Pancreas (tissue), 10 donors: ENCODE data around the gene KIFC3. TPM values are rescaled to one million over a fixed set of nuclear protein-coding genes. Genes with fewer than 3 reads are reported as not detected.

ENCODE experiments used
- ATAC-seq, 4 donors: fragments of 200-7000 bp; cut with Tn5 transposase; one replicate each; pipeline versions ENCODE4 v1.8.0 to v1.9.1; 2020; ENCODE audit warnings: mild to moderate bottlenecking in 4 of 4, moderate library complexity in 4 of 4
- DNase-seq, 6 donors: peaks; one replicate each; pipeline ENCODE4 v3.0.0-alpha.2; 2020
- FAIRE-seq: peaks from 2 replicates; lab custom pipeline; 2012; peaks lifted over from hg19 to GRCh38; lab: Jason Lieb, UNC
- H3K27ac ChIP-seq, 4 donors: fragments of 200-600 bp; sonication (generic); 1 replicate in 3 of 4; 2 replicates in 1 of 4; pipeline versions ENCODE4 v1.5.0 to v1.8.0; 2020
- H3K27me3 ChIP-seq, 4 donors: fragments of 200-600 bp; one replicate each; pipeline ENCODE4 v1.8.0; 2021
- H3K36me3 ChIP-seq, 3 donors: fragments of 200-600 bp; sonication (generic) in 1 of 3; one replicate each; pipeline versions ENCODE4 v1.5.0 to v1.8.0; 2020 to 2021
- H3K4me1 ChIP-seq, 3 donors: fragments of 200-600 bp; one replicate each; pipeline ENCODE4 v1.8.0; 2021
- H3K4me3 ChIP-seq, 4 donors: fragments of 200-600 bp; sonication (generic) in 2 of 4; one replicate each; pipeline versions ENCODE4 v1.5.0 to v1.8.0; 2020 to 2021
- H3K9me3 ChIP-seq, 4 donors: fragments of 200-600 bp; one replicate each; pipeline ENCODE4 v1.8.0; 2021
- CTCF ChIP-seq, 4 donors: fragments of 200-600 bp; sonication (generic) in 3 of 4; IDR thresholded peaks; one replicate each; pipeline versions ENCODE4 v1.5.0 to v1.8.0; 2021; ENCODE audit warnings: antibody characterized with exemption in 4 of 4
- WGBS, 2 donors: extraction: QIAGEN DNeasy Blood & Tissue Kit; methylation state at CpG; one replicate each; pipeline ENCODE4 v1.1.7; 2013; 5-methylcytosine and 5-hydroxymethylcytosine counted together
- intact Hi-C, 3 donors: fragments of 100-400 bp; cut with DNase I; formaldehyde crosslinking; loops; one replicate each; pipeline versions ENCODE4 v1.11.1 to v1.14.2; 2022
- polyA plus RNA-seq, 2 donors: library from polyadenylated mRNA; stranded (reverse); fragments of 200-250 nt; gene quantifications; one replicate each; pipeline ENCODE4 v1.2.3, GENCODE V29; 2013
- total RNA-seq, 6 donors: library from RNA; stranded (reverse); fragmentation: NEBNext Ultra II Directional in 4 of 6; extraction: Animal tissue kit (Norgen Biotek cat#: 25700) in 4 of 6; gene quantifications; one replicate each; pipeline versions ENCODE4 v1.2.1 to v1.2.4, GENCODE V29; 2021 to 2023
- donor health status: healthy with polysubstance abuse.
- donor health status: DM: no; HTN: no; CAD: no; lungs with moderate emphysema.
- donor health status: DM: no; HTN: no; CAD: no.
- donor health status: control.
- donor health status: control.
- donor health status: Bipolar disorder and iron deficiency.
- donor health status: DM: yes; HTN: yes; CAD: no.
- donor health status: DM: no; HTN: no; CAD: no.
- donor health status: DM: no; HTN: no; CAD: no.
- donor health status: DM: yes; HTN: yes; CAD: no.

The KIFC3 gene
- total and polyA plus RNA-seq, 8 donors: 33.8 to 284 (median 61.1) TPM

- FAIRE-seq: no peak
- no peak overlapping the region for H3K4me3 ChIP-seq
- peak in 1 of 6 donors; percentile 52 for DNase-seq
- intact Hi-C loops: no loop called here
- ATAC-seq: no peak
- H3K36me3 ChIP-seq: no peaks in the 10 kb centered on the region
- no peaks in the 10 kb centered on the region for H3K9me3 ChIP-seq
- TF ChIP-seq CTCF (IDR thresholded peaks at IDR 0.05): no peak
- peaks cover 0 to 6% (median 0%) of the 10 kb centered on the region in 3 donors for H3K4me1 ChIP-seq
- no peaks in the 10 kb centered on the region for H3K27me3 ChIP-seq
- H3K27ac ChIP-seq: no peak overlapping the region
- 92 to 94% methylated on average over 8 to 10 of the region's 10 CpGs for WGBS, 2 donors
Measured at GRCh38 chr16:57844416-57845030, 42.2 kb upstream of the KIFC3 start.

GRCh38 chr16:57843400-57843799 is 41.1 kb upstream of the KIFC3 start:
- peaks cover 0 to 6% (median 0%) of the 10 kb centered on the region in 3 donors for H3K4me1 ChIP-seq
- DNase-seq (peak in 1 of 6 donors; percentile 21), FAIRE-seq (no peak), ATAC-seq (no peak)
- no peaks in the 10 kb centered on the region for H3K9me3 ChIP-seq
- intact Hi-C loops: no loop called here
- no peak overlapping the region for H3K4me3 ChIP-seq
- TF ChIP-seq CTCF (IDR thresholded peaks at IDR 0.05): no peak
- no peaks in the 10 kb centered on the region for H3K36me3 ChIP-seq
- WGBS, 2 donors: 100% methylated on average over 1 of the region's 1 CpG
- no peaks in the 10 kb centered on the region for H3K27me3 ChIP-seq
- H3K27ac ChIP-seq: peak overlapping the region in 1 of 4 donors; percentile 27

GRCh38 chr16:57842601-57843000 is 40.3 kb upstream of the KIFC3 start:
- intact Hi-C loops: no loop called here
- TF ChIP-seq CTCF (IDR thresholded peaks at IDR 0.05): no peak
- Histone ChIP-seq H3K36me3 (no peaks in the 10 kb centered on the region), H3K4me1 (peaks cover 0 to 6% (median 0%) of the 10 kb centered on the region in 3 donors), H3K27ac (peak overlapping the region in 2 of 4 donors; percentile 27 to 38), H3K9me3 (no peaks in the 10 kb centered on the region), H3K27me3 (no peaks in the 10 kb centered on the region), H3K4me3 (no peak overlapping the region)
- FAIRE-seq (no peak), ATAC-seq (no peak), DNase-seq (peak in 1 of 6 donors; percentile 11)
- WGBS, 2 donors: 75 to 78% methylated on average over 5 of the region's 5 CpGs

- intact Hi-C loops: no loop called here
- H3K27ac ChIP-seq: no peak overlapping the region
- H3K4me3 ChIP-seq: no peak overlapping the region
- no peaks in the 10 kb centered on the region for H3K9me3 ChIP-seq
- DNase-seq (peak in 1 of 6 donors; percentile 12), ATAC-seq (no peak), FAIRE-seq (no peak)
- H3K36me3 ChIP-seq: no peaks in the 10 kb centered on the region
- no peak for TF ChIP-seq CTCF (IDR thresholded peaks at IDR 0.05)
- H3K4me1 ChIP-seq: peaks cover 0 to 6% (median 0%) of the 10 kb centered on the region in 3 donors
- WGBS, 2 donors: 75 to 76% methylated on average over 8 of the region's 8 CpGs
- H3K27me3 ChIP-seq: no peaks in the 10 kb centered on the region
Measured at GRCh38 chr16:57840833-57841232, 38.5 kb upstream of the KIFC3 start.

GRCh38 chr16:57838161-57838560 is 35.9 kb upstream of the KIFC3 start:
- Histone ChIP-seq H3K4me3 (no peak overlapping the region), H3K27me3 (no peaks in the 10 kb centered on the region), H3K4me1 (no peaks in the 10 kb centered on the region), H3K36me3 (no peaks in the 10 kb centered on the region), H3K27ac (no peak overlapping the region), H3K9me3 (no peaks in the 10 kb centered on the region)
- ATAC-seq: no peak
- no peak for FAIRE-seq
- TF ChIP-seq CTCF (IDR thresholded peaks at IDR 0.05): no peak
- DNase-seq: peak in 1 of 6 donors; percentile 24
- intact Hi-C loops: no loop called here
- 74 to 76% methylated on average over 13 of the region's 13 CpGs for WGBS, 2 donors
